Activated CD4-positive, alpha-beta memory T cell treated with anti-CD3 and anti-CD28 coated beads, Interleukin-2, amount 10 ng/mL, durations not matched to agents 7 days and 5 days (primary cell): ENCODE results near the gene MAPRE2. TPM values are rescaled to one million over a fixed set of nuclear protein-coding genes. Genes with fewer than 3 reads are reported as not detected.
A peak's percentile ranks its signal among the peaks of the same experiment; 100 is the strongest.

Experiments
- CTCF ChIA-PET: fragments of 350-600 bp; sonication (Branson Sonifier 250); formaldehyde crosslinking; loops from one replicate; lab custom pipeline; 2021; ENCODE audit warnings: antibody characterized with exemption, inconsistent platforms; lab: Charles Lee
- POLR2A ChIA-PET: fragments of 350-600 bp; sonication (Branson Sonifier 250); formaldehyde crosslinking; loops from one replicate; lab custom pipeline; 2021; ENCODE audit warnings: antibody characterized with exemption; lab: Charles Lee
- DNase-seq: peaks from one replicate; pipeline ENCODE4 v3.0.0-alpha.2; 2020
- H3K27ac Mint-ChIP-seq: one replicate; pipeline ENCODE4 v1.8.0; 2021; ENCODE audit warnings: mild to moderate bottlenecking, mixed read lengths
- H3K27me3 Mint-ChIP-seq: one replicate; pipeline ENCODE4 v1.8.0; 2021; ENCODE audit warnings: mixed read lengths
- H3K36me3 Mint-ChIP-seq: one replicate; pipeline ENCODE4 v1.8.0; 2021; ENCODE audit warnings: low read depth, mixed read lengths
- H3K4me1 Mint-ChIP-seq: one replicate; pipeline ENCODE4 v1.8.0; 2021; ENCODE audit warnings: mixed read lengths
- H3K4me3 Mint-ChIP-seq: one replicate; pipeline ENCODE4 v1.8.0; 2021; ENCODE audit warnings: mild to moderate bottlenecking, mixed read lengths
- H3K9me3 Mint-ChIP-seq: one replicate; pipeline ENCODE4 v1.8.0; 2021; ENCODE audit warnings: mixed read lengths
- total RNA-seq, 2 experiments: library from RNA; stranded (reverse); gene quantifications; one replicate each; pipeline ENCODE4 v1.2.3, GENCODE V29; 2021

The MAPRE2 gene
- total RNA-seq, 2 experiments from 2014 or later, result 39.2 to 45.2 TPM

GRCh38 chr18:35040638-35040987 lies 600 bp upstream of the MAPRE2 start:
- no peaks in the 10 kb centered on the region for H3K9me3 Mint-ChIP-seq
- no peaks in the 10 kb centered on the region for H3K27me3 Mint-ChIP-seq
- H3K4me3 Mint-ChIP-seq, result peak overlapping the region; percentile 92
- no peak for DNase-seq
- H3K27ac Mint-ChIP-seq, result peak overlapping the region; percentile 88
- ChIA-PET POLR2A (interaction anchor here (0.6 to 4.0 kb wide), 9 partner anchors 9 to 932 kb away, joined by 3 to 141 read pairs (median 3); partner anchors contain the start of genes RMP24, ZNF24 and ZNF397), CTCF (interaction anchor here (1.0 to 5.1 kb wide), 5 partner anchors 8 to 44 kb away, joined by 3 to 79 read pairs (median 4); no protein-coding TSS in a partner anchor)
- H3K36me3 Mint-ChIP-seq, result peaks cover 7% of the 10 kb centered on the region
- H3K4me1 Mint-ChIP-seq, result peaks cover 41% of the 10 kb centered on the region

DNA sequence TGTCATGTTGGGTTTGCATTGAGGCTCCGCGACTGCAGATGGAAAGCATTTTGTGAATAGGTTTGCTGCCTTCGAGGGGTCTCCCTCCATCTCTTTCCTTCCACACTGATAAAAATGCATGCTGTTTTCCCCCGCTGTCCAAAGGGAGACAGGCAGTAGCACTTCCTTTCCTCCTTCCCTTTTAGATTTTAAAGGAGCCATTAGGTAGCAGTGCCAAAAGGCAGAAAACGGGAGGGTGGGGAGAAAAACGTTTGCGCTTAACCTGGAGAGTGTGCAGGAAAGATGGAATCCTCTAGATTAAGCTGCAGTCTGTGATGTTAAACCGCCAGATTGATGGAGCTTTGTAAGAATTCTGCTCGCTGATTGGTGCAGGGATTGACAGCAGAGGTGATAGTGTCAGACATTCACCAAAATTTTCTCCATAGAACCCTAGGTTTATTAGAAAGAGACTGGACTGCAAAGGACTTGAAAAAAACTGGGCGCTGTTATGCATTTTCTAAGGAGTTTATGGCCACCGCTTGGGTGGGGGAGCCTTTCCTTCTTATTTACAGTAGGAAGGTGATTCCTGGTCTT lies 688 bp downstream of the MAPRE2 start:
- peaks cover 7% of the 10 kb centered on the region for H3K36me3 Mint-ChIP-seq
- CTCF ChIA-PET, result interaction anchor here (1.0 to 5.1 kb wide), 3 partner anchors 14 to 456 kb away, joined by 3 to 79 read pairs (median 3); partner anchors contain the start of gene INO80C
- H3K9me3 Mint-ChIP-seq, result no peaks in the 10 kb centered on the region
- peak overlapping the region; percentile 92 for H3K4me3 Mint-ChIP-seq
- H3K27me3 Mint-ChIP-seq, result no peaks in the 10 kb centered on the region
- peak overlapping the region; percentile 88 for H3K27ac Mint-ChIP-seq
- DNase-seq, result peak; percentile 21
- POLR2A ChIA-PET, result interaction anchor here (0.9 to 4.0 kb wide), 9 partner anchors 7 to 541 kb away, joined by 3 to 141 read pairs (median 4); partner anchors contain the start of genes ZNF24 and ZSCAN30
- peaks cover 52% of the 10 kb centered on the region for H3K4me1 Mint-ChIP-seq

DNA sequence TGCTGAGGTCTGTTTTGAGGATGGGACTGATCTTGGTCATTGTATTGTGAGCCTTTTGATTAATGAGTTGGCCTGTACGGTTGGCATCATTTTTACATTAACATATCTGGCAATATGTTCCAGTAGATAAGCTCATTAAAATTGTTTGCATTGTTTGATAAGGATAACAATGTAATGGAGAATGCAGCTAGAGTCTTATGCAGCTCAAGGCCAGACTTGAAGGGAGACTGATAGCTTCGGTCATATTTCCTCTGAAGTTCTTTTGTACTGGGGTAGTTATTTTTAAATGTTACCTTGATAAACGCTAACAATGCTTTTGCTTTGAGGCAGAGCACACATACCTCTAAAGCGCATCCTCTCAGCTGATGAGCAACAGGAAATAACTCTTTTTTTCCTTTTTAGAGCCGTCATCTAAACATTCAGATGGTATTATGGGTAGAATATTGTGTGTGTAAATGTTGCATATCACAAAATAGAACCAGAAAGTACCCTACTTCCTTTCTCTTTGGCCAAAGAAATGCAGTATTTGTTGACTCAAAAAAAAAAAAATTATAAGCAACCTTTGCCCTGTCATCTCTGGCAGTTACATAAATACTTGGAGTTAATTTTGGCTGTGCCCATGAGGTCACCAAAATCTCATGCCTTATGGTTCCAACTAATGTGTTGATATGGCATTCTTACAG lies 1.3 kb downstream of the MAPRE2 start:
- H3K4me1 Mint-ChIP-seq, result peaks cover 53% of the 10 kb centered on the region
- peak overlapping the region; percentile 92 for H3K4me3 Mint-ChIP-seq
- DNase-seq, result no peak
- H3K27ac Mint-ChIP-seq, result peak overlapping the region; percentile 88
- H3K36me3 Mint-ChIP-seq, result peaks cover 7% of the 10 kb centered on the region
- POLR2A ChIA-PET, result interaction anchor here (0.9 to 4.0 kb wide), 8 partner anchors 14 to 540 kb away, joined by 3 to 141 read pairs (median 4); partner anchors contain the start of genes ZNF24 and ZSCAN30
- CTCF ChIA-PET, result interaction anchor here (1.0 to 5.1 kb wide), 2 partner anchors 15 to 455 kb away, joined by 3 to 79 read pairs; partner anchors contain the start of gene INO80C
- no peaks in the 10 kb centered on the region for H3K27me3 Mint-ChIP-seq
- no peaks in the 10 kb centered on the region for H3K9me3 Mint-ChIP-seq

DNA sequence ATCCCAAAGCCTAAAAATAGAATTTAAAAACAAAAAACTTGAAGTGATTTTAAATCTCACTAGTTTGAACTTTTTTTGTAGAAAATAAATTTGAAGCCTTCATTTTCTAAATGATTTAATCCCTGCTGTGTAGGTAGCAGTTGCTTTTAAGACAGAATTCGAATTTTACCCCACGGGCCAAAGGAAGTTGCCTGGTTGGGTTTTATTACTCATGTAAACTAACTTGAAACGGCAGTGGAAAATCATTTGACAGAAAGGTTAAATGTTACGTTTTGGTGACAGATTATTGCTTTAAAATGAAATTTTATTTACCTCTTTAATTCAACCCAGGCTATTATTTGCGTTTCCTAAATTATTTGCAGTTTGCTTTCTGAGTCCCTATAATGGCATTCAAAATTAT lies 2.0 kb downstream of the MAPRE2 start:
- DNase-seq, result no peak
- H3K36me3 Mint-ChIP-seq, result peaks cover 10% of the 10 kb centered on the region
- H3K4me3 Mint-ChIP-seq, result peak overlapping the region; percentile 92
- H3K27ac Mint-ChIP-seq, result peak overlapping the region; percentile 88
- H3K9me3 Mint-ChIP-seq, result no peaks in the 10 kb centered on the region
- ChIA-PET CTCF (interaction anchor here (5.1 kb wide), 1 partner anchor 16 kb away, joined by 79 read pairs; no protein-coding TSS in a partner anchor), POLR2A (interaction anchor here (0.9 to 4.0 kb wide), 4 partner anchors 14 to 539 kb away, joined by 3 to 141 read pairs (median 7); partner anchors contain the start of gene ZSCAN30)
- no peaks in the 10 kb centered on the region for H3K27me3 Mint-ChIP-seq
- peaks cover 53% of the 10 kb centered on the region for H3K4me1 Mint-ChIP-seq

GRCh38 chr18:35045121-35045520 lies 3.9 kb downstream of the MAPRE2 start:
- no peaks in the 10 kb centered on the region for H3K27me3 Mint-ChIP-seq
- DNase-seq, result no peak
- peaks cover 10% of the 10 kb centered on the region for H3K36me3 Mint-ChIP-seq
- no peak overlapping the region for H3K4me3 Mint-ChIP-seq
- ChIA-PET POLR2A (interaction anchor here (0.6 to 1.9 kb wide), 4 partner anchors 15 to 24 kb away, joined by 3 to 11 read pairs (median 4); no protein-coding TSS in a partner anchor), CTCF (interaction anchor here (0.9 kb wide), 1 partner anchor 98 kb away, joined by 3 read pairs; no protein-coding TSS in a partner anchor)
- no peaks in the 10 kb centered on the region for H3K9me3 Mint-ChIP-seq
- no peak overlapping the region for H3K27ac Mint-ChIP-seq
- H3K4me1 Mint-ChIP-seq, result peaks cover 65% of the 10 kb centered on the region

GRCh38 chr18:35045806-35046205 lies 4.6 kb downstream of the MAPRE2 start:
- H3K36me3 Mint-ChIP-seq, result peaks cover 10% of the 10 kb centered on the region
- H3K9me3 Mint-ChIP-seq, result no peaks in the 10 kb centered on the region
- peaks cover 67% of the 10 kb centered on the region for H3K4me1 Mint-ChIP-seq
- POLR2A ChIA-PET, result interaction anchor here (1.7 to 1.9 kb wide), 2 partner anchors 16 to 20 kb away, joined by 4 to 11 read pairs; no protein-coding TSS in a partner anchor
- no peak overlapping the region for H3K4me3 Mint-ChIP-seq
- H3K27me3 Mint-ChIP-seq, result no peaks in the 10 kb centered on the region
- CTCF ChIA-PET, result interaction anchor here (1.5 kb wide), 1 partner anchor 16 kb away, joined by 4 read pairs; no protein-coding TSS in a partner anchor
- no peak overlapping the region for H3K27ac Mint-ChIP-seq
- DNase-seq, result no peak

DNA sequence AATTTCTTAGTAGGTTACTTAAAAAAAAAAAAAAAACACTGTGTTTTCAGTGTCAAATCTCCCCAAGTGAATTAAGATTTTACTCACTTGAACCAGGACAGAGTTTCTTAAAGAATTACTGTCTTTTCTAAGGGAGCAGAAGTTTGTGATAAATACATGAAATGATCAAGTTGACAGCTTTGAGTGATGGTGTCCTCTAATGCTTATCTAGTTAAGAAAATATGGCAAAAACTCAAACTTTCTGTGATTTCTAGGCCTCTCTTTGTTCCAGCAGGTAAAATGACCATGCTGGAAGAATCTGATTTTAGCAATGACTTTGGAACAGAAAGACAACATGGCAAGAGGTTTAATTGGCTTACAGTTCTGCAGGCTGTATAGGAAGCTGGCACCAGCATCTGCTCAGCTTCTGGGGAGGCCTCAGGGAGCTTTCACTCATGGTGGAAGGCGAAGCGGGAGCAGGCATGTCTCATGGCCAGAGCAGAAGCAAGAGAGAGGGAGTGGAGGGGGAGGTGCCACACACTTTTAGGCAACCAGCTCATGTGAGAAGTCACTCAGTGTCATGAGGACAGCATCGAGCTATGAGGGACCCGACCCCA lies 6.6 kb downstream of the MAPRE2 start:
- ChIA-PET CTCF (interaction anchor here (1.0 kb wide), 1 partner anchor 18 kb away, joined by 6 read pairs; no protein-coding TSS in a partner anchor), POLR2A (interaction anchor here (1.2 kb wide), 1 partner anchor 19 kb away, joined by 4 read pairs; no protein-coding TSS in a partner anchor)
- H3K4me3 Mint-ChIP-seq, result no peak overlapping the region
- no peaks in the 10 kb centered on the region for H3K27me3 Mint-ChIP-seq
- peaks cover 6% of the 10 kb centered on the region for H3K36me3 Mint-ChIP-seq
- H3K27ac Mint-ChIP-seq, result no peak overlapping the region
- DNase-seq, result no peak
- H3K9me3 Mint-ChIP-seq, result no peaks in the 10 kb centered on the region
- H3K4me1 Mint-ChIP-seq, result peaks cover 60% of the 10 kb centered on the region

GRCh38 chr18:35049111-35050027 lies 8.2 kb downstream of the MAPRE2 start:
- no peaks in the 10 kb centered on the region for H3K9me3 Mint-ChIP-seq
- no peaks in the 10 kb centered on the region for H3K27me3 Mint-ChIP-seq
- POLR2A ChIA-PET, result interaction anchor here (1.0 to 1.6 kb wide), 2 partner anchors 8 to 24 kb away, joined by 3 to 5 read pairs; partner anchors contain the start of gene MAPRE2
- H3K4me3 Mint-ChIP-seq, result no peak overlapping the region
- CTCF ChIA-PET, result interaction anchor here (1.7 kb wide), 1 partner anchor 20 kb away, joined by 3 read pairs; no protein-coding TSS in a partner anchor
- H3K36me3 Mint-ChIP-seq, result peaks cover 8% of the 10 kb centered on the region
- no peak for DNase-seq
- peaks cover 47% of the 10 kb centered on the region for H3K4me1 Mint-ChIP-seq
- peak overlapping the region; percentile 15 for H3K27ac Mint-ChIP-seq

GRCh38 chr18:35050028-35050546 lies 8.9 kb downstream of the MAPRE2 start:
- no peak overlapping the region for H3K27ac Mint-ChIP-seq
- POLR2A ChIA-PET, result interaction anchor here (1.1 to 1.6 kb wide), 2 partner anchors 9 to 25 kb away, joined by 5 read pairs; partner anchors contain the start of gene MAPRE2
- H3K27me3 Mint-ChIP-seq, result no peaks in the 10 kb centered on the region
- peaks cover 12% of the 10 kb centered on the region for H3K36me3 Mint-ChIP-seq
- H3K4me3 Mint-ChIP-seq, result no peak overlapping the region
- peaks cover 40% of the 10 kb centered on the region for H3K4me1 Mint-ChIP-seq
- no peak for DNase-seq
- H3K9me3 Mint-ChIP-seq, result peaks cover under 1% of the 10 kb centered on the region
- CTCF ChIA-PET, result interaction anchor here (1.7 kb wide), 1 partner anchor 20 kb away, joined by 3 read pairs; no protein-coding TSS in a partner anchor

GRCh38 chr18:35050705-35051195 lies 9.5 kb downstream of the MAPRE2 start:
- ChIA-PET POLR2A (interaction anchor here (0.7 to 1.6 kb wide), 3 partner anchors 10 to 447 kb away, joined by 3 to 5 read pairs (median 5); partner anchors contain the start of genes INO80C and MAPRE2), CTCF (interaction anchor here (1.7 kb wide), 1 partner anchor 21 kb away, joined by 3 read pairs; no protein-coding TSS in a partner anchor)
- Mint-ChIP-seq H3K9me3 (peaks cover 2% of the 10 kb centered on the region), H3K36me3 (peaks cover 13% of the 10 kb centered on the region), H3K27me3 (no peaks in the 10 kb centered on the region), H3K27ac (no peak overlapping the region), H3K4me3 (no peak overlapping the region), H3K4me1 (peaks cover 35% of the 10 kb centered on the region)
- DNase-seq, result no peak
